ENCODE data around the gene CFB. TPM values are rescaled to one million over a fixed set of nuclear protein-coding genes. Genes with fewer than 3 reads are reported as not detected.
A peak's percentile ranks its signal among the peaks of the same experiment; 100 is the strongest.

CFB gene
- total and polyA plus RNA-seq, 9 of the 15 experiments (the other 6 are each of a cell fraction or from before 2014, with no cell fraction given): 0.08 to 0.91 (median 0.22) TPM; not detected in 4

DNA sequence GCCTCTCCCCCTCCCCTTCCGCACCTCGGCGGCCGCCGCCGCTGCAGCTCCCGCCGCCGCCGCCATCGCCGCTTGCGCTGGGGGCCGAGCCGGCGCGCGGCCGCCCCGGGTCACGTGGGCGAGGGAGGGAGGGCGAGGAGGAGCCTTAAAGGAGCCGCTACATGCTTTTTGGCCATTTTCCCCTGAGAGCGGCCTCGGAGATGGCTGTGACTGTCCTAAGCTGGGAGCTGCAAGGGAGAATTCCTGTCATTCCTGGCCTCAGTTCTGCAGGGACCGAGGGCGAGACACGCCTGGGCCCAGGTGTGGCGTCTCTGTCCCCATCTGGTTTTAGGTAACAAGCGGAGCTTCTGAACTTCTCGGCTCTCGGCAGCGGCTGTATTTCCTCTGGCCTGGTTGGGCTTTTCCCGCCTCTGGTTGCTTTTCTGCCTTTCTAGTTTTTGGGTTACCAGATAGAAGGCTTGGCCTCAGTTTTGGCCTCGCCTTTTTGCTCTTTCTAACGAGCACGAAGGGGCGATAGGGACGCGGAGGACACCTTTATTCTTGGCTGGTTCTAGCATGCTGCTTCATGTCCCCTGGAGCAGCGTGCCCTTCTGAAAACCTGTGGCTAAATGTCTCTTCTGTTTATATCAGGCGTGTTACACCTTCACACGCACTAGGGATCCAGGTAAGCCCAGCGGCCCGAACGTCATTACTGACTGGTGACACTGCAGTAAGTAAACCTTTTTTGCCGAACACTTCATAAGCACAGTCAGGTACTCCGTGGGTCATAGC, 48.1 kb upstream of the CFB start, which contains the start of gene EHMT2 (continued):
- TF ChIP-seq MCM2 (IDR thresholded peaks at IDR 0.05; ENCODE audit: low read depth) (no peak), ZNF24 (IDR thresholded peaks at IDR 0.05) (no peak), LARP7 (IDR thresholded peaks at IDR 0.05) (no peak), ZNF124 (CRISPR knock-in tag; IDR thresholded peaks at IDR 0.05) (no peak), HMG20B (CRISPR knock-in tag; IDR thresholded peaks at IDR 0.05) (no peak), CREBBP (IDR thresholded peaks at IDR 0.05; ENCODE audit: low read depth, low read length) (no peak), MYC (IDR thresholded peaks at IDR 0.05; ENCODE audit: low read depth, low read length) (peak; percentile 61), MYC (CRISPR knock-in tag; IDR thresholded peaks at IDR 0.05; ENCODE audit: borderline replicate concordance, low read depth) (no peak), KLF16 (IDR thresholded peaks at IDR 0.05) (no peak), NFXL1 (CRISPR knock-in tag; IDR thresholded peaks at IDR 0.05) (no peak), ETV1 (tag; conservative IDR thresholded peaks at IDR 0.05; ENCODE audit: low read depth) (no peak), MXI1 (IDR thresholded peaks at IDR 0.05; ENCODE audit: low read depth, low read length) (no peak), SUPT5H (IDR thresholded peaks at IDR 0.05) (peak; percentile 70), ZNF785 (CRISPR knock-in tag; IDR thresholded peaks at IDR 0.05) (no peak), HDAC3 (IDR thresholded peaks at IDR 0.05; ENCODE audit: borderline replicate concordance, partially characterized antibody) (no peak), BDP1 (IDR thresholded peaks at IDR 0.05; ENCODE audit: insufficient read depth, insufficient read length) (no peak), NFYB (IDR thresholded peaks at IDR 0.05; ENCODE audit: extremely low read depth, insufficient read length) (no peak), ZNF354B (CRISPR knock-in tag; IDR thresholded peaks at IDR 0.05) (no peak)
- TF ChIP-seq, protein P1, sequence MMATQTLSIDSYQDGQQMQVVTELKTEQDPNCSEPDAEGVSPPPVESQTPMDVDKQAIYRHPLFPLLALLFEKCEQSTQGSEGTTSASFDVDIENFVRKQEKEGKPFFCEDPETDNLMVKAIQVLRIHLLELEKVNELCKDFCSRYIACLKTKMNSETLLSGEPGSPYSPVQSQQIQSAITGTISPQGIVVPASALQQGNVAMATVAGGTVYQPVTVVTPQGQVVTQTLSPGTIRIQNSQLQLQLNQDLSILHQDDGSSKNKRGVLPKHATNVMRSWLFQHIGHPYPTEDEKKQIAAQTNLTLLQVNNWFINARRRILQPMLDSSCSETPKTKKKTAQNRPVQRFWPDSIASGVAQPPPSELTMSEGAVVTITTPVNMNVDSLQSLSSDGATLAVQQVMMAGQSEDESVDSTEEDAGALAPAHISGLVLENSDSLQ (IDR thresholded peaks at IDR 0.05): no peak
- TF ChIP-seq, protein P2, sequence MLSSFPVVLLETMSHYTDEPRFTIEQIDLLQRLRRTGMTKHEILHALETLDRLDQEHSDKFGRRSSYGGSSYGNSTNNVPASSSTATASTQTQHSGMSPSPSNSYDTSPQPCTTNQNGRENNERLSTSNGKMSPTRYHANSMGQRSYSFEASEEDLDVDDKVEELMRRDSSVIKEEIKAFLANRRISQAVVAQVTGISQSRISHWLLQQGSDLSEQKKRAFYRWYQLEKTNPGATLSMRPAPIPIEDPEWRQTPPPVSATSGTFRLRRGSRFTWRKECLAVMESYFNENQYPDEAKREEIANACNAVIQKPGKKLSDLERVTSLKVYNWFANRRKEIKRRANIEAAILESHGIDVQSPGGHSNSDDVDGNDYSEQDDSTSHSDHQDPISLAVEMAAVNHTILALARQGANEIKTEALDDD (IDR thresholded peaks at IDR 0.05): no peak
- TF ChIP-seq, protein P3, sequence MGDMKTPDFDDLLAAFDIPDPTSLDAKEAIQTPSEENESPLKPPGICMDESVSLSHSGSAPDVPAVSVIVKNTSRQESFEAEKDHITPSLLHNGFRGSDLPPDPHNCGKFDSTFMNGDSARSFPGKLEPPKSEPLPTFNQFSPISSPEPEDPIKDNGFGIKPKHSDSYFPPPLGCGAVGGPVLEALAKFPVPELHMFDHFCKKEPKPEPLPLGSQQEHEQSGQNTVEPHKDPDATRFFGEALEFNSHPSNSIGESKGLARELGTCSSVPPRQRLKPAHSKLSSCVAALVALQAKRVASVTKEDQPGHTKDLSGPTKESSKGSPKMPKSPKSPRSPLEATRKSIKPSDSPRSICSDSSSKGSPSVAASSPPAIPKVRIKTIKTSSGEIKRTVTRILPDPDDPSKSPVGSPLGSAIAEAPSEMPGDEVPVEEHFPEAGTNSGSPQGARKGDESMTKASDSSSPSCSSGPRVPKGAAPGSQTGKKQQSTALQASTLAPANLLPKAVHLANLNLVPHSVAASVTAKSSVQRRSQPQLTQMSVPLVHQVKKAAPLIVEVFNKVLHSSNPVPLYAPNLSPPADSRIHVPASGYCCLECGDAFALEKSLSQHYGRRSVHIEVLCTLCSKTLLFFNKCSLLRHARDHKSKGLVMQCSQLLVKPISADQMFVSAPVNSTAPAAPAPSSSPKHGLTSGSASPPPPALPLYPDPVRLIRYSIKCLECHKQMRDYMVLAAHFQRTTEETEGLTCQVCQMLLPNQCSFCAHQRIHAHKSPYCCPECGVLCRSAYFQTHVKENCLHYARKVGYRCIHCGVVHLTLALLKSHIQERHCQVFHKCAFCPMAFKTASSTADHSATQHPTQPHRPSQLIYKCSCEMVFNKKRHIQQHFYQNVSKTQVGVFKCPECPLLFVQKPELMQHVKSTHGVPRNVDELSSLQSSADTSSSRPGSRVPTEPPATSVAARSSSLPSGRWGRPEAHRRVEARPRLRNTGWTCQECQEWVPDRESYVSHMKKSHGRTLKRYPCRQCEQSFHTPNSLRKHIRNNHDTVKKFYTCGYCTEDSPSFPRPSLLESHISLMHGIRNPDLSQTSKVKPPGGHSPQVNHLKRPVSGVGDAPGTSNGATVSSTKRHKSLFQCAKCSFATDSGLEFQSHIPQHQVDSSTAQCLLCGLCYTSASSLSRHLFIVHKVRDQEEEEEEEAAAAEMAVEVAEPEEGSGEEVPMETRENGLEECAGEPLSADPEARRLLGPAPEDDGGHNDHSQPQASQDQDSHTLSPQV (IDR thresholded peaks at IDR 0.05): no peak
- TF ChIP-seq, protein P4, sequence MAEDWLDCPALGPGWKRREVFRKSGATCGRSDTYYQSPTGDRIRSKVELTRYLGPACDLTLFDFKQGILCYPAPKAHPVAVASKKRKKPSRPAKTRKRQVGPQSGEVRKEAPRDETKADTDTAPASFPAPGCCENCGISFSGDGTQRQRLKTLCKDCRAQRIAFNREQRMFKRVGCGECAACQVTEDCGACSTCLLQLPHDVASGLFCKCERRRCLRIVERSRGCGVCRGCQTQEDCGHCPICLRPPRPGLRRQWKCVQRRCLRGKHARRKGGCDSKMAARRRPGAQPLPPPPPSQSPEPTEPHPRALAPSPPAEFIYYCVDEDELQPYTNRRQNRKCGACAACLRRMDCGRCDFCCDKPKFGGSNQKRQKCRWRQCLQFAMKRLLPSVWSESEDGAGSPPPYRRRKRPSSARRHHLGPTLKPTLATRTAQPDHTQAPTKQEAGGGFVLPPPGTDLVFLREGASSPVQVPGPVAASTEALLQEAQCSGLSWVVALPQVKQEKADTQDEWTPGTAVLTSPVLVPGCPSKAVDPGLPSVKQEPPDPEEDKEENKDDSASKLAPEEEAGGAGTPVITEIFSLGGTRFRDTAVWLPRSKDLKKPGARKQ (CRISPR knock-in tag; IDR thresholded peaks at IDR 0.05): no peak
